ENCODE measurements around the gene ANKRD55.
A peak's percentile ranks its signal among the peaks of the same experiment; 100 is the strongest.
"Not testable (repeated sequence)": the region's sequence is repeated elsewhere in the genome, so short reads cannot be mapped to it uniquely, and the experiment has no call there.

The ANKRD55 gene

GRCh38 chr5:56102889-56103288 is 130.2 kb downstream of the ANKRD55 start:
- Histone ChIP-seq H3K4me2 (ENCODE audit: low read depth, low read length) (no peak overlapping the region), H3F3A (ENCODE audit: insufficient read depth, low read length) (peaks cover 11% of the 10 kb centered on the region), H3K4me3 (ENCODE audit: low read length) (no peak overlapping the region), H3K36me3 (replicated peaks; ENCODE audit: insufficient read depth, low read length) (no peaks in the 10 kb centered on the region), H3K27me3 (replicated peaks; ENCODE audit: insufficient read depth, low read length) (no peaks in the 10 kb centered on the region), H4K20me1 (ENCODE audit: insufficient read depth, low read length) (no peaks in the 10 kb centered on the region), H3K9me3 (replicated peaks; ENCODE audit: insufficient read depth, low read length) (no peaks in the 10 kb centered on the region), H3K9me2 (replicated peaks; ENCODE audit: insufficient read depth, low read length) (no peaks in the 10 kb centered on the region), H3K4me1 (ENCODE audit: low read length) (peaks cover 31% of the 10 kb centered on the region), H2AFZ (ENCODE audit: low read length) (no peak overlapping the region), H3K27ac (ENCODE audit: low read length) (no peak overlapping the region), H3K9ac (ENCODE audit: low read length) (no peak overlapping the region), H3K79me2 (ENCODE audit: low read length) (no peaks in the 10 kb centered on the region)
- no peak for TF ChIP-seq EZH2phosphoT487 (IDR thresholded peaks at IDR 0.05; ENCODE audit: low read length)
- TF ChIP-seq CTCF (IDR thresholded peaks at IDR 0.05; ENCODE audit: low read length), result no peak
- TF ChIP-seq EZH2 (optimal IDR thresholded peaks at IDR 0.05; ENCODE audit: low read depth, low read length), result no peak
- DNase-seq, result no peak

- not testable (repeated sequence) for H3K9me2 ChIP-seq (replicated peaks; ENCODE audit: insufficient read depth, low read length); H3K4me3 ChIP-seq (ENCODE audit: low read length); H3K36me3 ChIP-seq (replicated peaks; ENCODE audit: insufficient read depth, low read length); H3K4me2 ChIP-seq (ENCODE audit: low read depth, low read length); H3K9me3 ChIP-seq (replicated peaks; ENCODE audit: insufficient read depth, low read length); H4K20me1 ChIP-seq (ENCODE audit: insufficient read depth, low read length); DNase-seq; H3K9ac ChIP-seq (ENCODE audit: low read length); H3K27ac ChIP-seq (ENCODE audit: low read length); H3K27me3 ChIP-seq (replicated peaks; ENCODE audit: insufficient read depth, low read length); H3K79me2 ChIP-seq (ENCODE audit: low read length); H2AFZ ChIP-seq (ENCODE audit: low read length)
- peaks cover 11% of the 10 kb centered on the region for H3F3A ChIP-seq (ENCODE audit: insufficient read depth, low read length)
- H3K4me1 ChIP-seq (ENCODE audit: low read length), result peaks cover 31% of the 10 kb centered on the region
These were observed 130.9 kb downstream of the ANKRD55 start for GRCh38 chr5:56102207-56102606.

- Histone ChIP-seq H4K20me1 (ENCODE audit: insufficient read depth, low read length) (no peaks in the 10 kb centered on the region), H3F3A (ENCODE audit: insufficient read depth, low read length) (peaks cover 11% of the 10 kb centered on the region), H3K9me2 (replicated peaks; ENCODE audit: insufficient read depth, low read length) (no peaks in the 10 kb centered on the region), H3K79me2 (ENCODE audit: low read length) (no peaks in the 10 kb centered on the region), H3K9me3 (replicated peaks; ENCODE audit: insufficient read depth, low read length) (no peaks in the 10 kb centered on the region), H3K9ac (ENCODE audit: low read length) (no peak overlapping the region), H3K4me3 (ENCODE audit: low read length) (no peak overlapping the region), H3K27ac (ENCODE audit: low read length) (no peak overlapping the region), H3K27me3 (replicated peaks; ENCODE audit: insufficient read depth, low read length) (no peaks in the 10 kb centered on the region), H3K4me2 (ENCODE audit: low read depth, low read length) (0 out of 2 replicates have a peak overlapping the region, but pooled peaks have one; percentile 13), H3K4me1 (ENCODE audit: low read length) (peaks cover 25% of the 10 kb centered on the region), H3K36me3 (replicated peaks; ENCODE audit: insufficient read depth, low read length) (no peaks in the 10 kb centered on the region), H2AFZ (ENCODE audit: low read length) (peak overlapping the region; percentile 8; the same call in 1 of the 2 replicates)
- TF ChIP-seq EZH2phosphoT487 (IDR thresholded peaks at IDR 0.05; ENCODE audit: low read length), result no peak
- TF ChIP-seq EZH2 (optimal IDR thresholded peaks at IDR 0.05; ENCODE audit: low read depth, low read length), result no peak
- TF ChIP-seq CTCF (IDR thresholded peaks at IDR 0.05; ENCODE audit: low read length), result no peak
- DNase-seq, result no peak
These were observed 131.9 kb downstream of the ANKRD55 start for GRCh38 chr5:56101180-56101579.

GRCh38 chr5:56100439-56101176 is 132.5 kb downstream of the ANKRD55 start:
- H3K4me3 ChIP-seq (ENCODE audit: low read length), result no peak overlapping the region
- H2AFZ ChIP-seq (ENCODE audit: low read length), result peak overlapping the region; percentile 8; the same call in 1 of the 2 replicates
- H3K4me2 ChIP-seq (ENCODE audit: low read depth, low read length), result 0 out of 2 replicates have a peak overlapping the region, but pooled peaks have one; percentile 13

More at GRCh38 chr5:56100439-56101176, 132.5 kb downstream of the ANKRD55 start:
- Histone ChIP-seq H3K4me1 (ENCODE audit: low read length) (peaks cover 27% of the 10 kb centered on the region), H3K9me3 (replicated peaks; ENCODE audit: insufficient read depth, low read length) (no peaks in the 10 kb centered on the region), H3K27me3 (replicated peaks; ENCODE audit: insufficient read depth, low read length) (no peaks in the 10 kb centered on the region), H3K9ac (ENCODE audit: low read length) (no peak overlapping the region), H3K36me3 (replicated peaks; ENCODE audit: insufficient read depth, low read length) (no peaks in the 10 kb centered on the region), H4K20me1 (ENCODE audit: insufficient read depth, low read length) (no peaks in the 10 kb centered on the region), H3F3A (ENCODE audit: insufficient read depth, low read length) (peaks cover 8% of the 10 kb centered on the region), H3K79me2 (ENCODE audit: low read length) (no peaks in the 10 kb centered on the region), H3K9me2 (replicated peaks; ENCODE audit: insufficient read depth, low read length) (no peaks in the 10 kb centered on the region), H3K27ac (ENCODE audit: low read length) (no peak overlapping the region)
- no peak for TF ChIP-seq EZH2 (optimal IDR thresholded peaks at IDR 0.05; ENCODE audit: low read depth, low read length)
- TF ChIP-seq EZH2phosphoT487 (IDR thresholded peaks at IDR 0.05; ENCODE audit: low read length), result no peak
- no peak for TF ChIP-seq CTCF (IDR thresholded peaks at IDR 0.05; ENCODE audit: low read length)
- DNase-seq, result no peak
